HEK293 (cell line): ENCODE data around the gene SNAP47.

Source experiments
- CTCF ChIA-PET: fragments of 350-600 bp; formaldehyde crosslinking; extraction: SDS; loops from one replicate; lab custom pipeline; 2021; ENCODE audit warnings: antibody characterized with exemption; lab: Yijun Ruan, JAX
- POLR2A ChIA-PET: fragments of 300-600 bp; formaldehyde crosslinking; extraction: SDS; loops from one replicate; lab custom pipeline; 2020; ENCODE audit warnings: antibody characterized with exemption, inconsistent platforms; lab: Yijun Ruan, JAX
- H3K27ac ChIP-seq: fragments of 200-500 bp; sonication (Bioruptor generic); 2 replicates; pipeline ENCODE4 v1.5.1; 2014; ENCODE audit warnings: low read depth, low read length, control low read depth, inconsistent platforms; ENCODE audit errors: extremely low read depth
- H3K36me3 ChIP-seq, 2 experiments: fragments of 200-500 bp in 1 of 2; sonication (Bioruptor generic) in 1 of 2; 1 replicate in 1 of 2; 2 replicates in 1 of 2; pipeline ENCODE4 v1.5.1; 2014 to 2017; ENCODE audit warnings: inconsistent platforms in 2 of 2, low read length in 2 of 2; ENCODE audit not compliant: control insufficient read depth in 2 of 2, insufficient read depth in 1 of 2
- H3K4me1 ChIP-seq: fragments of 200-500 bp; sonication (Bioruptor generic); 2 replicates; pipeline ENCODE4 v1.5.1; 2014; ENCODE audit warnings: mild to moderate bottlenecking, low read length, inconsistent platforms; ENCODE audit not compliant: control insufficient read depth, insufficient read depth
- H3K4me3 ChIP-seq: 2 replicates; pipeline ENCODE4 v1.5.1; 2011; ENCODE audit warnings: low read depth, mild to moderate bottlenecking, control low read depth, low read length, moderate library complexity
- H3K9me3 ChIP-seq: fragments of 200-500 bp; sonication (Bioruptor generic); 2 replicates; pipeline ENCODE4 v1.5.1; 2014; ENCODE audit warnings: low read depth, low read length, inconsistent platforms; ENCODE audit not compliant: control insufficient read depth, insufficient read depth
- CTCF ChIP-seq: fragments of 450-650 bp; formaldehyde crosslinking; IDR thresholded peaks from 2 replicates; pipeline ENCODE4 v1.5.1; 2016; ENCODE audit warnings: missing biosample characterization, missing genetic modification characterization
- ELK4 ChIP-seq: IDR thresholded peaks from 2 replicates; pipeline ENCODE4 v1.6.1; 2011; ENCODE audit warnings: mild to moderate bottlenecking, low read depth, low read length, borderline replicate concordance
- REST ChIP-seq: fragments of 450-650 bp; formaldehyde crosslinking; IDR thresholded peaks from 2 replicates; pipeline ENCODE4 v1.5.1; 2016; ENCODE audit warnings: missing biosample characterization, missing genetic modification characterization
- SCRT2 ChIP-seq: fragments of 450-650 bp; formaldehyde crosslinking; IDR thresholded peaks from 2 replicates; pipeline ENCODE4 v1.5.1; 2016; ENCODE audit warnings: missing biosample characterization, missing genetic modification characterization
- SP7 ChIP-seq: fragments of 450-650 bp; formaldehyde crosslinking; IDR thresholded peaks from 2 replicates; pipeline ENCODE4 v1.5.1; 2016; ENCODE audit warnings: missing biosample characterization, missing genetic modification characterization
- TCF7L2 ChIP-seq: IDR thresholded peaks from 2 replicates; pipeline ENCODE4 v1.6.1; 2011; ENCODE audit warnings: low read depth, mild to moderate bottlenecking, inconsistent platforms, low read length, moderate library complexity, borderline replicate concordance
- ZBTB7A ChIP-seq: fragments of 450-650 bp; formaldehyde crosslinking; IDR thresholded peaks from 2 replicates; pipeline ENCODE4 v1.5.1; 2016; ENCODE audit warnings: low read depth, missing biosample characterization, missing genetic modification characterization
- ZNF155 ChIP-seq: fragments of 450-650 bp; formaldehyde crosslinking; IDR thresholded peaks from 2 replicates; pipeline ENCODE4 v1.5.1; 2016; ENCODE audit warnings: missing biosample characterization, missing genetic modification characterization
- ZNF174 ChIP-seq: fragments of 450-650 bp; formaldehyde crosslinking; IDR thresholded peaks from 2 replicates; pipeline ENCODE4 v1.5.0; 2017; ENCODE audit warnings: missing biosample characterization, mild to moderate bottlenecking, missing genetic modification characterization
- ZNF175 ChIP-seq: fragments of 450-650 bp; formaldehyde crosslinking; IDR thresholded peaks from 2 replicates; pipeline ENCODE4 v1.5.1; 2016; ENCODE audit warnings: missing biosample characterization, missing genetic modification characterization
- ZNF184 ChIP-seq: fragments of 450-650 bp; IDR thresholded peaks from 2 replicates; pipeline ENCODE4 v1.5.1; 2018; ENCODE audit warnings: missing biosample characterization, mild to moderate bottlenecking, missing genetic modification characterization
- ZNF280D ChIP-seq: fragments of 450-650 bp; formaldehyde crosslinking; IDR thresholded peaks from 2 replicates; pipeline ENCODE4 v1.5.1; 2016; ENCODE audit warnings: missing biosample characterization, missing genetic modification characterization
- ZNF366 ChIP-seq: fragments of 450-650 bp; formaldehyde crosslinking; conservative IDR thresholded peaks from 2 replicates; pipeline ENCODE4 v1.5.1; 2016; ENCODE audit warnings: missing biosample characterization, missing genetic modification characterization
- ZNF394 ChIP-seq: fragments of 450-650 bp; formaldehyde crosslinking; IDR thresholded peaks from 2 replicates; pipeline ENCODE4 v1.5.1; 2016; ENCODE audit warnings: missing biosample characterization, missing genetic modification characterization, mild to moderate bottlenecking, moderate library complexity, borderline replicate concordance
- ZNF433 ChIP-seq: fragments of 450-650 bp; formaldehyde crosslinking; IDR thresholded peaks from 2 replicates; pipeline ENCODE4 v1.5.1; 2016; ENCODE audit warnings: missing biosample characterization, missing genetic modification characterization, low read depth
- ZNF544 ChIP-seq: fragments of 450-650 bp; formaldehyde crosslinking; IDR thresholded peaks from 2 replicates; pipeline ENCODE4 v1.5.0; 2017; ENCODE audit warnings: missing biosample characterization, missing genetic modification characterization
- ZNF558 ChIP-seq: fragments of 450-650 bp; formaldehyde crosslinking; IDR thresholded peaks from 2 replicates; pipeline ENCODE4 v1.5.1; 2016; ENCODE audit warnings: missing biosample characterization, missing genetic modification characterization
- ZNF639 ChIP-seq: fragments of 450-650 bp; formaldehyde crosslinking; IDR thresholded peaks from 2 replicates; pipeline ENCODE4 v1.5.1; 2016; ENCODE audit warnings: missing biosample characterization, missing genetic modification characterization

Gene SNAP47

GRCh38 chr1:227777156-227777555 lies 41.9 kb downstream of the SNAP47 start:
- H3K36me3 ChIP-seq = peaks cover 5 to 84% of the 10 kb centered on the region in 2 experiments; a peak in 2 of 3 replicates
- CTCF ChIA-PET = interaction anchor here (0.8 kb wide), 1 partner anchor 176 kb away, joined by 3 read pairs; no protein-coding TSS in a partner anchor
- no peak overlapping the region for H3K4me3 ChIP-seq
- POLR2A ChIA-PET = no interaction called here
- H3K27ac ChIP-seq = no peak overlapping the region
- H3K4me1 ChIP-seq = no peaks in the 10 kb centered on the region
- H3K9me3 ChIP-seq = no peaks in the 10 kb centered on the region
- no peak for TF ChIP-seq ZNF433 (tag by site-specific recombination)
- TF ChIP-seq SP7 (tag by site-specific recombination) = no peak
- TF ChIP-seq ZBTB7A (tag by site-specific recombination) = no peak
- no peak for TF ChIP-seq ZNF155 (tag by site-specific recombination)
- TF ChIP-seq REST (tag by site-specific recombination) = no peak
- TF ChIP-seq ZNF558 = no peak
- no peak for TF ChIP-seq ZNF280D (tag by site-specific recombination)
- no peak for TF ChIP-seq ZNF639 (tag by site-specific recombination)
- no peak for TF ChIP-seq ZNF174
- no peak for TF ChIP-seq ELK4
- no peak for TF ChIP-seq TCF7L2
- TF ChIP-seq SCRT2 = no peak
- TF ChIP-seq, all 188 proteins: peak for 0

GRCh38 chr1:227777646-227778045 lies 42.4 kb downstream of the SNAP47 start:
- no peak overlapping the region for H3K27ac ChIP-seq
- peaks cover 5 to 83% of the 10 kb centered on the region in 2 experiments; a peak in 2 of 3 replicates for H3K36me3 ChIP-seq
- no peak for TF ChIP-seq SP7 (tag by site-specific recombination)
- no peak for TF ChIP-seq ZNF175 (tag by site-specific recombination)
- TF ChIP-seq ZNF394 (tag by site-specific recombination) = no peak
- TF ChIP-seq CTCF (tag by site-specific recombination) = no peak
- TF ChIP-seq ZNF366 (tag by site-specific recombination) = no peak
- no peak for TF ChIP-seq ZNF544 (tag by site-specific recombination)
- TF ChIP-seq ZNF184 = no peak
- H3K9me3 ChIP-seq = no peaks in the 10 kb centered on the region
- no peaks in the 10 kb centered on the region for H3K4me1 ChIP-seq
- no peak overlapping the region for H3K4me3 ChIP-seq
- CTCF ChIA-PET = interaction anchor here (0.8 kb wide), 1 partner anchor 176 kb away, joined by 3 read pairs; no protein-coding TSS in a partner anchor
- POLR2A ChIA-PET = no interaction called here
